Measurements from ENCODE around the gene SH3RF2. TPM values are rescaled to one million over a fixed set of nuclear protein-coding genes. Genes with fewer than 3 reads are reported as not detected.
A peak's percentile ranks its signal among the peaks of the same experiment; 100 is the strongest.

Gene SH3RF2
- total RNA-seq, 2 donors from 2014 or later, result 56.2 to 179 TPM

GRCh38 chr5:145918397-145918796 lies 18.0 kb upstream of the SH3RF2 start:
- DNase-seq (no peak), ATAC-seq (no peak)
- intact Hi-C loops (cut with DNase I), result no loop called here

- intact Hi-C loops (cut with DNase I), result no loop called here
- ATAC-seq (no peak), DNase-seq (no peak)
Observed at GRCh38 chr5:145919413-145919812, 17.0 kb upstream of the SH3RF2 start.

GRCh38 chr5:145920542-145921210 lies 15.7 kb upstream of the SH3RF2 start:
- intact Hi-C loops (cut with DNase I), result no loop called here
- no peak for ATAC-seq
- no peak for DNase-seq

- DNase-seq, result no peak
- intact Hi-C loops (cut with DNase I), result no loop called here
- ATAC-seq, result no peak
Observed at GRCh38 chr5:145921211-145921610, 15.2 kb upstream of the SH3RF2 start.

GRCh38 chr5:145922059-145922458 lies 14.3 kb upstream of the SH3RF2 start:
- intact Hi-C loops (cut with DNase I), result no loop called here
- no peak for DNase-seq
- ATAC-seq, result peak; percentile 21 to 60

- DNase-seq, result no peak
- ATAC-seq, result no peak
- intact Hi-C loops (cut with DNase I), result no loop called here
Observed at GRCh38 chr5:145923405-145923804, 13.0 kb upstream of the SH3RF2 start.

- no peak for ATAC-seq
- no peak for DNase-seq
- intact Hi-C loops (cut with DNase I), result no loop called here
Observed at GRCh38 chr5:145924849-145925248, 11.5 kb upstream of the SH3RF2 start.

GRCh38 chr5:145925353-145925752 lies 11.0 kb upstream of the SH3RF2 start:
- intact Hi-C loops (cut with DNase I), result no loop called here
- DNase-seq, result no peak
- ATAC-seq, result peak; percentile 59 to 61

- intact Hi-C loops (cut with DNase I), result no loop called here
- no peak for DNase-seq
- ATAC-seq, result peak in 1 of 2 donors; percentile 55
Observed at GRCh38 chr5:145925803-145926202, 10.6 kb upstream of the SH3RF2 start.

GRCh38 chr5:145931718-145932117 lies 4.7 kb upstream of the SH3RF2 start:
- ATAC-seq (no peak), DNase-seq (no peak)
- intact Hi-C loops (cut with DNase I), result loop anchor here in 1 of 2 donors (10.0 kb wide), 1 partner anchor 113 kb away; no protein-coding TSS in a partner anchor

- intact Hi-C loops (cut with DNase I), result loop anchor here in 1 of 2 donors (10.0 kb wide), 1 partner anchor 111 kb away; no protein-coding TSS in a partner anchor
- no peak for DNase-seq
- no peak for ATAC-seq
Observed at GRCh38 chr5:145934276-145934675, 2.1 kb upstream of the SH3RF2 start.

- intact Hi-C loops (cut with DNase I), result loop anchor here in 1 of 2 donors (10.0 kb wide), 1 partner anchor 107 kb away; no protein-coding TSS in a partner anchor
- DNase-seq (no peak), ATAC-seq (peak in 1 of 2 donors; percentile 68)
Observed at GRCh38 chr5:145937432-145938250, 1.3 kb downstream of the SH3RF2 start.

- peak in 1 of 2 donors; percentile 30 for ATAC-seq
- no peak for DNase-seq
- intact Hi-C loops (cut with DNase I), result loop anchor here in 1 of 2 donors (10.0 kb wide), 1 partner anchor 106 kb away; no protein-coding TSS in a partner anchor
Observed at GRCh38 chr5:145938776-145939539, 2.6 kb downstream of the SH3RF2 start.

- intact Hi-C loops (cut with DNase I), result loop anchor here in 1 of 2 donors (10.0 kb wide), 1 partner anchor 105 kb away; no protein-coding TSS in a partner anchor
- DNase-seq (no peak), ATAC-seq (no peak)
Observed at GRCh38 chr5:145939540-145940065, 3.2 kb downstream of the SH3RF2 start.

GRCh38 chr5:145941096-145941447 lies 4.7 kb downstream of the SH3RF2 start:
- intact Hi-C loops (cut with DNase I), result no loop called here
- ATAC-seq (no peak), DNase-seq (no peak)

GRCh38 chr5:145941448-145942130 lies 5.2 kb downstream of the SH3RF2 start:
- DNase-seq, result no peak
- intact Hi-C loops (cut with DNase I), result no loop called here

GRCh38 chr5:145942201-145942600 lies 5.8 kb downstream of the SH3RF2 start:
- no peak for DNase-seq
- no peak for ATAC-seq
- intact Hi-C loops (cut with DNase I), result no loop called here

More at GRCh38 chr5:145941448-145942130, 5.2 kb downstream of the SH3RF2 start:
- no peak for ATAC-seq

- DNase-seq (no peak), ATAC-seq (no peak)
- intact Hi-C loops (cut with DNase I), result no loop called here
Observed at GRCh38 chr5:145942749-145943148, 6.4 kb downstream of the SH3RF2 start.

- intact Hi-C loops (cut with DNase I), result no loop called here
- no peak for ATAC-seq
- DNase-seq, result peak; percentile 38
Observed at GRCh38 chr5:145943674-145944121, 7.3 kb downstream of the SH3RF2 start.
